CD4-positive, alpha-beta T cell treated with Interleukin-4 for 4 hours (primary cell): Measurements from ENCODE around the gene KIAA1755.
"Not testable (repeated sequence)": the region's sequence is repeated elsewhere in the genome, so short reads cannot be mapped to it uniquely, and the experiment has no call there.

Source experiments
- DNase-seq: peaks from one replicate; pipeline ENCODE4 v3.0.0-alpha.2; 2020

The KIAA1755 gene

DNA sequence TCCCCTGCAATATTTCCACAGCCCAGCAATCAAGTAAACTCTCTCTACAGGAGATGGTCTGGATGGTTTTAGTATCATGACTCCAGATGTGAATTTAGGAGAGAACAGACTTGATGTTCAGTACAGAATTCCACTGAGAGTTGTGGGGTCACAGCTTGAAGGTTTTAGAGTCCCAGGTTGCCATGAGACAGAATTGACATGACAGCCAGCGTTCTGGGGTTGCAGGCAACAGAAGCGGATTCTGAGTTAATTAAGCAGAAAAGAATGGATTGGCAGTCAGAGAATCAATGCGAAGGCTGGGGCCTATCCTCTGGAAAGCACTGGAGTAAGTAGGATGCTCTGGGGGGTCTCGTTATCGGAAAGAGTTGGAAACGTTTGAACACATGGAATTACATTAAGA lies 2.4 kb upstream of the KIAA1755 start:
- DNase-seq = no peak

- DNase-seq = no peak
These were observed 487 bp upstream of the KIAA1755 start for GRCh38 chr20:38261054-38261390.

DNA sequence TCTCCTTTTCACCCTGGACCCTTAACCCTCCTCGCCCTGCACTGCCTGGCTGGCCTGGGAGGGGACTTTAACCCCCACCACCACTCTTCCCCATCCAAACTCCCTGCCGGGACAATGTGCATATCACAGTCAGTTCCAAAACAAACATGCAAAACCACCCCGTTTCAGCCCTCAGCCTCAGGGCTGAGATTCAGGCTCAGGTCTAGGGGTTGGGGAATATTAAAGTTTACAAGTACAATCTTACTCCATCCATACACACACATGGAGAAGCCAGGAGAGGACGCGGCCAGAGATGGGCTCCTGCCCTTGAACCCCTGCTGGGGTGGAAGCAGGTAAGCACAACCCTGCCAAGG lies 534 bp downstream of the KIAA1755 start:
- no peak for DNase-seq

DNA sequence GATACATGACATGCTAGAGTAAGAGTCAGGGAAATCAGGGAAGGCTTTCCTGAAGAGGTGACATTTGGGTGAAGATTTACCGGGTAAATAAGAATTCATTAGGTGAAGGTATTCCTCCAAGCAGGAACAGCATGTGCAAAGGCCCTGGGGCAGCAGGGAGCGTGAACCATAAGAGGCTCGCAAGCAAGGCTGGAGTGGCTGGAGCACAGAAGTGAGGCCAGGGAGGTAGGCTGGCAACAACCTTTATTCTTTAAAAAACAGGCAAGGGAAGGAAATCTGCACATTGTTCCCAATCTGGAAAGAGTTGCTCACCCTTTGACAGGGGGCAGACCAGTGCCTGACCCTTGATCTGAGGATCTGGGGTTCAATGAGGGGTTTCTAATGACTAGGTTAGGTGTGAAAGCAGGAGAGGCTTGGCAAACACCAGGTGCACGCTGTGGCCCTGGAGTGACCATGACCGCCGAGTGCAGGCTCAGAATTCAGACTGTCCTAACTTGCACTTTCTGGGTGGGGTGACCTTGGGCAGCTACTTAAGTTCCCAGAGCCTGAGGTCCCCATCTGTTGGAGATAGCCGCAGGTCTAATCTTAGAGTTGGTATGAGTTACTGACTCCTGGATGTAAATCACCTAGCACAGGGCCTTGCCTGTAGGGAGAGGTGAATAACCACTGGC lies 1.9 kb downstream of the KIAA1755 start:
- DNase-seq = no peak

DNA sequence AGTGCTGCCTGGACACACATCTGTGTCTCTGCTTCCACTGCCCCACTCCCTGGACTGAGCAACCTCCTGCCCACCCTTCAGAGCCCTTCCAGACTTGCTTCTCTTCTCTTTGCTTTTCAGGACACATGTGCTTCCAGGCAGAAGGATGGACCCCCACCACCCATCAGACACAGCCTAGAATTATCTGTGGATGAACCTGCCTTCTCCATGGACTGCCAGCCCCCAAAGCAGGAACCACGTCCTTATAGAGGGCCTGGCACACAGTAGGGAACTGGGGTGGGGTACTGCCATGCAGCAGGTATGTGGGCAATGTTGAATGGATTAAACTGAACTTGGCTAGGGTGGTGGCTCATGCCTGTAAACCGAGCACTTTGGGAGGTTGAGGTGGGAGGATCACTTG lies 3.6 kb downstream of the KIAA1755 start:
- DNase-seq = no peak

- no peak for DNase-seq
These were observed 4.5 kb downstream of the KIAA1755 start for GRCh38 chr20:38256021-38256420.

GRCh38 chr20:38255393-38255792 lies 5.1 kb downstream of the KIAA1755 start:
- DNase-seq = no peak

DNA sequence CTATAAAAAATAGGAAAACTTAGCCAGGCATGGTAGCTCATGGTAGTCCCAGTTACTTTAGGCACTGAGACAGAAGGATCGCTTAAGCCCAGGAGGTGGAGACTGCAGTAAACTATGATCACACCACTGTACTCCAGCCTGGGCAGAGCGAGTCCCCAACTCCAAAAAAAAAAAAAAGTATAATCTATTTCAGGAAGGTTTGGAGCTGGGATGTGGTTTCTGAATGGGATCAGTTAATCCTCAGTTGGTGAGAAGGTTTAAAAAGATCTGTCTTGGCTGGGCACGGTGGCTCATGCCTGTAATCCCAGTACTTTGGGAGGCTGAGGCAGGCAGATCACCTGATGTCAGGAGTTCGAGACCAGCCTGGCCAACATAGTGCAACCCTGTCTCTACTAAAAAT lies 5.9 kb downstream of the KIAA1755 start:
- not testable (repeated sequence) for DNase-seq

DNA sequence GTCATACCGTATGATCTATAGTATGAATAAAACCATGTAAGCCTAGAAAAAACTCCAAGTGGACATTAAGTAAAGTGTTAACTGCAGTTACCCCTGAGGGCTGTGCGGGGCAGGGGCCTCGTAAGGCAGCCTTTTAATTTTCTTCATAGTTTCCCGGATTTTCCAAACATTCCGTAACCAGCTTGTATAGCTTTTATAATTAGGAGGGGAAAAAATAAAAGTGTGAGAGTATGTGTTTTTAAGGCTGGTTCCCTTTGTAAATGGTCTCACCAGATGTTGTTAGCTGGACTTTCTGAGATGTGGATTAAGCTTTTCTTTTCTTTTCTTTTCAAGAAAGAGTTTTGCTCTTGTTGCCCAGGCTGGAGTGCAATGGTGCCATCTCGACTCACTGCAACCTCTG lies 7.0 kb downstream of the KIAA1755 start:
- no peak for DNase-seq

GRCh38 chr20:38252292-38253288 lies 7.9 kb downstream of the KIAA1755 start:
- no peak for DNase-seq

DNA sequence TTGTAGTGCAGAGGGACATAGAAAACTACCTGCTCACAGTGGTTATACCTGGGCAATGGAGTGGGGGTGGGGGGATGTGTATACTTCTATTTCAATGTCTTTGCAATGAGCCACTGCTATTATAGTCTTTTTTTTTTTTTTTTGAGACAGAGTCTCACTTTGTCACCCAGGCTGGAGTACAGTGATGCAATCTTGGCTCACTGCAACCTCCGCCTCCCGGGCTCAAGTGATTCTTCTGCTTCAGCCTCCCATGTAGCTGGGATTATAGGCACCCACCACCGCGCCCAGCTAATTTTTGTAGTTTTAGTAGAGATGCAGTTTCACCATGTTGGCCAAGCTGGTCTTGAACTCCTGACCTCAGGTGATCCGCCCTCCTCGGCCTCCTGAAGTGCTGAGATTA lies 9.1 kb downstream of the KIAA1755 start:
- not testable (repeated sequence) for DNase-seq

GRCh38 chr20:38250609-38251008 lies 9.9 kb downstream of the KIAA1755 start:
- no peak for DNase-seq

- DNase-seq = no peak
These were observed 10.8 kb downstream of the KIAA1755 start for GRCh38 chr20:38249536-38250310.

DNA sequence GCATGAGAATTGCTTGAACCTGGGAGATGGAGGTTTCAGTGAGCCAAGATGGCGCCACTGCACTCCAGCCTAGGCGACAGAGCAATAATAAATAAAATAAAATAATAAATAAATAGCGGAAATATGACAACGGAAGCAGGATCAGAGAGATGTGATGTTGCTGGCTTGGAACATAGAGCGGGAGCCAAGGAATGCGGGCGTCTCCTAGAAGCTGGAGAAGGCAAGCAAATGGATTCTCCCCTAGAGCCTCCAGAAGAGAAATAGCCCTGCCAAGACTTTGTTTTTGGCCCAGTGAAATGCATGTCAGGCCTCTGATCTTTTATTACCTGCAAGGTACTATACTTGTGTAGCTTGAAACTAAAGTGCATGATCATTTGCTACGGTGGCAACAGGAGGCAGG lies 12.4 kb downstream of the KIAA1755 start:
- no peak for DNase-seq

DNA sequence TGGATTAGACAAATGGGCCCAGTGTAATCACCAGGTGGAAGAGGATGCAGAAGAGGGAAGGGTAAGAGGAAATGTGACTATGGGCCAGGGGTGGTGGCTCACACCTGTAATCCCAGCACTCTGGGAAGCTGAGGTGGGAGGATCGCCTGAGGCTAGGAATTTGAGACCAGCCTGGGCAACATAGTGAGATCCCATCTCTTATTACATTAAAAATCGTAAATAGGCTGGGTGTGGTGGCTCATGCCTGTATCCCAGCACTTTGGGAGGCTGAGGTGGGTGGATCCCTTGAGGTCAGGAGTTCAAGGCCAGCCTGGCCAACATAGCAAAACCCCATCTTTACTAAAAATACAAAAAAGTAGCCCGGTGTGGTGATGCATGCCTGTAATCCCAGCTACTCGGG lies 12.8 kb downstream of the KIAA1755 start:
- not testable (repeated sequence) for DNase-seq

DNA sequence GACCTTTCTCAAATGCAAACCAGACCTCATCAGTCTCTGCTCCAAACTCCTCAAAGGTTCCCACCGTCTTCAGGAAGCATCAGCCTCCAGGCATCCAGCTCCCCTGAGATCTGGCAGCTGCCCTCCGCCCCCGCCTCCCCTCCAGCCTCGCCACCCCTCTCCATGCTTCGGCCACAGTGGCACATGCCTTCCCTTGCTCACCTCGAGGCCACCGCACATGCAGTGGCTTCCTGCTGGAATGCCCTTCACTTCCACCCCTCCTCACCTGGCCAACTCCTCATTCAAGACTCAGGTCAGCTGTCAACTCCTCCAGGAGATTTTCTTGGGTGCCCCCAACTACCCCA lies 13.4 kb downstream of the KIAA1755 start:
- no peak for DNase-seq

- no peak for DNase-seq
These were observed 14.0 kb downstream of the KIAA1755 start for GRCh38 chr20:38246357-38247165.

GRCh38 chr20:38245753-38246152 lies 14.8 kb downstream of the KIAA1755 start:
- no peak for DNase-seq

- no peak for DNase-seq
These were observed 16.9 kb downstream of the KIAA1755 start for GRCh38 chr20:38243709-38244020.

DNA sequence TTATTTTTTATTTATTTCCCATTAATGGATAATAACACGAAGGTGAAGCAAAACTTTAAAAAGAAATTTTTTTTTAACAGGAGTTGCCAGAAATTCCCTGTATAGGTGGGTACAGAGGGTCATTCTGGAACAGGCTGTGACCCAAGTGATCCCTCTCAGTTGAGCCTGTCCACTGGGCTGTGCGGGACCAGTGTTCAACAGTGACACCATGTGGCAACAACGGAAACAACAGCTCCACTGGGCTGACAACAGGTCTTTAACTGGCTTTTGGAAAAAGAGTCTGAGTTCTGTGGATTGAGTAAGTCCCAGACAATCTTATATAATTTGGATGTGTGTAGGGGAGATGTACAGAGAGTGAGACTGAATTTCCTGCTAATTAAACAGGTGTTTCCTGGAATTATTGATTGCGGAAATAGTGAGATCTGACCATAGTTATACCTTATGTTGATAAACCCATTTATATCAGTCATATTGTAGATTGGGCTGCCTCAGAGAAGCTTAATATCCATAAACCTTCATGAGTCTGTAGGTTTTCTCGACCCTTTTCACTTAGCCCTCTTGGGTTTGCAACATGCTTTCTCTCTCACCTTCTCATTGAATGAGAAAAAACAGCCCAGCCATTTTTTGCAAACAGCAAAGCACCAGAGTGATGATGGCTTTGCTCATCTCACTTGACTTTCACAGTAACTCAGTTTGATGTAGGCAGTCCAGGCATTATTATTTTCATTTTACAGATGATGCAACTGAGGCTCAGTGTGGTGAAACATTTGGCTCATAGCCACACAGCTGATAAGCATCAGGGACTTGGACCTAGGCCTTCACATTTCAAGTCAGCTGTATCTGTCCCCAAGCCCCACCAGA lies 17.5 kb downstream of the KIAA1755 start:
- no peak for DNase-seq

GRCh38 chr20:38241201-38241600 lies 19.3 kb downstream of the KIAA1755 start:
- no peak for DNase-seq

- DNase-seq = no peak
These were observed 21.1 kb downstream of the KIAA1755 start for GRCh38 chr20:38239441-38239840.
